DMS153 treated with DMSO at 0.1 percent for 48 hours (cell line): ENCODE measurements around the gene XPC.

ENCODE experiments used
- DNase-seq: peaks from one replicate; lab custom pipeline; 2025; ENCODE audit not compliant: unreplicated experiment; lab: John Stamatoyannopoulos, UW

XPC gene

GRCh38 chr3:14137004-14137403, 41.4 kb downstream of the XPC start:
- DNase-seq, result no peak

- no peak for DNase-seq
These were observed 42.8 kb downstream of the XPC start for GRCh38 chr3:14135581-14135980.

DNA sequence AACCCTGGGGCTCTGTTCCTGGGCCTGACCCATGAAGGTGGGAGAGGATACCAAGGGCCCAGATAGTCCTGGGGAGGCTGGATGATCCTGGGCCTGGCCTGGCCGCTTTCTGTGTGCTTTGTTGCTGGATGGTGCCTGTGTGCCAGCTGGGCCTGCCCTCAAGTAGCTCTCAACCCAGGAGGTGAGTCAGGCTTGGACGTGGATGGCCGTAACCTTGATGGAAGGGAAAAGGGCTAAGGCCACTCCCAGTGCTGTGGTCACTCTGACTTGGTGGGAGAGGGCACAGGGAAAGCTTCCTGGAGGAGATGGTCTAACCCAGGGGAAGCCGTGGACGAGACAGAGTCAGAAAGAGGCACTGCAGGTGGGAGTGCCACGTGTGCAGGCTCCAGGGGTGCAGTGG, 44.1 kb downstream of the XPC start:
- DNase-seq, result no peak

GRCh38 chr3:14133876-14134275, 44.5 kb downstream of the XPC start:
- DNase-seq, result no peak

DNA sequence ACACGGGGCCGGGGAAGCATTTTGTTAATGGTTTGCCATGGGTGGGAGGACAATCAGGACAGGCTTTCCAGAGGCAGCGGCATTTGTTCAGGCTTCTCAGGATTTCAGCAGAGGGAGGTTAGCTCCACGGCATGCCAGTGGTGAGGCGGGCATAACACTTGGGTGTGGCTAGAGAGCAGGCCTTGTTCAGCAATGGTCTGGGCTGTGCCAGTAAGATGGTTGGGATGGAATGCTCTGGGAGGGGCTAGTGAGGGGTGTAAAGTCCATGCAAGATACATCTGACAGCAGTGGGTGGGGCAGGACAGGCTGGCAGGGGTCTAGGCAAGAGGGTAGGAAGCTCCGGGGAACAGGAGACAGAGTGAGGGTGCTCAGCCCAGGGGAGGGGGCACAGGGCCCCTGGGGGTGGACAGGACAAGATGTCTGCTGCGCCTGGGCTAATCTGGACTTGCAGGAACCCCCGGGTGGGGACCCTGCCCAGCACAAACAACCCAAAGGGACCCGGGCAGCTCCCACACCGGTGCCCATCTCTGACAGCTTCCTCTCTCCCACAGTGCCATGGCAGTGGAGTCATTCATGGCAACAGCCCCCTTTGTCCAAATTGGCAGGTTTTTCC, 45.1 kb downstream of the XPC start:
- DNase-seq, result no peak

DNA sequence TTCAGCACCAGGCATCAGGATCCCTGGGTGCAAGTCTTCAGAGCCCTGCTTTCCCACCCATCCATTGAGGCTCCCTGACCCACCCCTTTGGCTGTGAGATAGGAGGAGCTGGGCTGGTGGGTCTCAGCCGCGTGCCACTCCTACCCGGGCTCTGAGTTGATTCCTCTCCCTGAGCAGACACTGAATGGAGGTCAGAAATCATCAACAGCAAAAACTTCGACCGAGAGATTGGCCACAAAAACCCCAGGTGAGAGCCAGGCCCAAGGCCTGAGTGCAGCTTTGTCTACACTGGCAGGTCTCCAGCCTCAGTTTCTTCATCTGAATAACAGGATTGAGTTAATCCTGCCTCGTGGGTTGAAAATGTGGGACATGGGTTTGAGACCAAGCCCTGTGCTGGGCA, 45.7 kb downstream of the XPC start:
- no peak for DNase-seq

- no peak for DNase-seq
These were observed 46.3 kb downstream of the XPC start for GRCh38 chr3:14132120-14132519.

- no peak for DNase-seq
These were observed 47.3 kb downstream of the XPC start for GRCh38 chr3:14131134-14131533.

GRCh38 chr3:14130707-14131106, 47.7 kb downstream of the XPC start:
- DNase-seq, result no peak

GRCh38 chr3:14130230-14130629, 48.2 kb downstream of the XPC start:
- no peak for DNase-seq

- no peak for DNase-seq
These were observed 49.1 kb downstream of the XPC start for GRCh38 chr3:14129296-14129695.

DNA sequence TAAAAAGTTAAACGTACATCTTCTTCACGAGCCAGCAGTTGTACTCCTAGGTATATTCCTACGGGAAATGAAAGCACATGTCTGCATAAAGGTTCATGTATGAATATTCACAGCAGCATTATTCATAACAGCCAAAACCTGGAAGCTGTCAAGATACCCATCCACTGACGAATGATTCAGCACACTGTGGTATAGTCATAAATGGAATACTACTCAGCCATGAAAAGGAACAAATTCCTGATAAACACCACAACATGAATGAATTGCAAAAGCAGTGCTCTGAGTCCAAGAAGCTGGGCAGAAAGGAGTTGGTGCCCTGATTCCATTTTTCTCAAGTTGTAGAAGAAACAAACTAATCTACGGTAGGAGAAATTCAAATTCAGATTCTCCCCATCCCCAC, 49.7 kb downstream of the XPC start:
- no peak for DNase-seq

GRCh38 chr3:14127516-14128161, 50.8 kb downstream of the XPC start:
- DNase-seq, result no peak

GRCh38 chr3:14126887-14127505, 51.4 kb downstream of the XPC start:
- no peak for DNase-seq

DNA sequence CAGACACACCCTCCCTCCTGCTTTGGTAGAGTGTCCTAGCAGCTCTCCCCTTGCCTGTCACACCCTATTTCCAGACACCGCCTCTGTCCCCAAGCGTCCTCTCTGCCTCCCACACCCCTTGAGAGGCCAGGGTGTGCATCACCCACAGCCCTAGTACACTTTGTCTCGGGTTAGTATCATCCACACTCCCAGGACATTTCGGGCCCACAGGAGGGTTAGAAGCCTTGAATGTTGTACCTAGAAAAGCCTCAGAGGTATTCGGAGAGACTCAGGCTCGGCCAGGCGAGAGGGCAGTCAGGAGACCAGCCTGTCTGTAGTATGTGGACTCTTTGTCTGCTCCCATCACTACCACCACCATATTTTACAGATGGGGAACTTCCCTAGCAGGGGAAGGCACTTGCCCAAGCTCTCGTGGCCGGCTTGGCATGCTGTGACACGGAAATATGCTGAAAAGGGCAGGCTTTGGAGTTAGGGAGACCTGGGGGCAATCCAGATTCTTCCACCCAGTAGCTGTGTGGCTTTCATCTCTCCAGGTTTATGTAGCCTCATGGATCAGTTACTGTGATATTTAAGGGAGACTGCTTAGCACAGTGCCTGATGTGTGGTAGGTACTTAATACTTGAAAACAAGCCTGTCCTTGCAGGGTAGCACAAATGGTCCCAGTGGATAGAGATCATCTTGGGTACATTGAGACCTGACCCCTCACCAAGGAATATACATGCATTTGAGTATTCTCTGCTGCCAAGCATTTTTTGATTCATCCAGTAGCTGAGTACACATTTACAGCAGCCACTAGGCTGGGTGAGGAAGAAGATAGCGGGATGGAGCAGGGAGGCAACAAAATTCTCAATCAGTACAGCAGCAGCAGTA, 52.1 kb downstream of the XPC start:
- no peak for DNase-seq

DNA sequence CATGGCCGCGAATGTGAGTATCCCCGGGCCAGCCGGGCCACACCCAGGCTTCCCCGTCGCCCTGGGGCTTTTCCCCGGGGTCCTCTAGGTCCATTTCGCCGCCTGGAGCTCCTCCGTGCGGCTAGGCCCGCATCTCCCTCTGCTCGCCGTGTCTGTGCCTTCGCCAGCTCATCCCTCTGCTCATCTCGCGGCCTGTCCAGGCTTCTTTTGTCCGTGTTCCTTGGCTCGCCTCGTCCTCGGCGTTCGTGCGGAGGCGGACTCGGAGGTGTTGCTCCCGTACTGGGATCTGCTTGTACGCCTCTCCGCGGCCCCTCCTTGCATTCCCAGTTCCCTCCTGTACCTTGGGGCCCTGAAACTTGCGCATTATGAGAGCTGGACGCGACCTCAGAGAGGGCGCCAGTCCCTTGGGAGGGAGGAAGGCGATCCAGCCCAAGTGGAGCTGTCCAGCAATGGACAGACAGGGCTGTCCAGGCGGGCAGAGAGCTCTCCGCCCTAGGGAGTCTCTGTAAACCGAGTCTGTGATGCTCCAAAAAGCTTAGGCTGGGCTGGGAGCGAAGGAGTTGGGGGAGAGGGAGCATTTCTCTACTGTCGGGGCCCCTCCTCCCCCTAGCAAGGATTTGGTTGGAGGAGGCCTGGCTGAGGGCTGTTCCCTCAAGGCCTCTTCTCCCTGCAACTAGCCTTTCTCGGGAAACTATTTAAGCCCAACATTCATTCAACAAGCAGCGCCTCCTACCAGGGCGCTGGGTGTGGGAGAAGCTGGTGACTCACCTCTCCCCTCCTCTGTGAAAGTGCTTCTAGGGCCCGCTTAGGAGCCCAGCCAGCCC, 53.0 kb downstream of the XPC start:
- no peak for DNase-seq

DNA sequence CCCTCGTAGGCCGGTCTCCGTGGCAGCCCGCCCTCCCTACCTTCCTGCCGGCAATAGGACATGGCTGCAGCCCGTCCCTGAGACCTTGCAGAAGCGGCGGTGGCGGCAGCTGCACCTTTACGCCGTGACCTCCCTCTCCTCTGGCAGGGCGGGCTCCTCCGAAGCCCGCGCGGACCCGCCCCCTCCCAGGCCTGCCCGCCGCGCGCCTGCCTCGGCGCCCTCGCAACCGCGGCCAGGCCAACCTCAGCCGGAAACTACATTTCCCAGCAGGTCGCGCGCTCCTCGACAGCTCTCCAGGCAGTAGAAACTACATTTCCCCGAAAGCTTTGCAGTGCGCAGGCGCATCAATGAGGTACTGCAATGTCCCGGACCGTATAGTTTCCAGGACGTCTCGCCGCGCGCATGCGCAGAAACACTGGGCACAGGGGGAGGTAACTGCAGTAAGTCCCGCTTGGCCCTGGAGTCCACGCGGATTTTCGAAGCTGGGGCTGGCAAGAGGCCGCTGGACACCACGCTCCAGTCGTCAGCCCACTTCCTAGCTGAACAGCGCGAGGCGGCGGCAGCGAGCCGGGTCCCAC, 53.7 kb downstream of the XPC start, which contains the start of the genes CHCHD4 and TMEM43:
Gene CHCHD4 (minus strand): TSS at position 256 of the 578 bp plus-strand sequence. CDS start 194 bp downstream, at position 62.
Gene TMEM43 (plus strand): TSS at position 438 of the 578 bp plus-strand sequence. CDS start 142 bp downstream, outside the sequence.
- DNase-seq, result peak; percentile 73

DNA sequence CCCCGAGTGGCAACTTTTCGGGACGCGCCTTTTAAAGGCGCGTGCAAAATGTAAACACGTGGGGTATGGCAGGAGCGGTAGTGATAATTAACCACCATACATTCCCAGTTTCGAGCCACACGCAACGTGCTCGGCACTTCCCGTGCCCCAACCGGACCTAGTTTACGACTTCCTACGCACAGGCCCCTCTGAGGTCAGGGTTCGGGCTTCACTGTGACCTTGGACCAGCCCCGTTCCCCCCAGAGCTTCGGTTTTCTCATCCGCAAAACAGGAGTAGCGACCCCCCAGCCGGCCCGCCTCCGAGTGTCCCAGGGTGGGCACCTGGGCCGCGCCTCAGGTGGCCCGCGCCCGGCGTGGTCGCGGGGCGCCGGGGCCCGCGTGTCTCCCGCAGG, 54.2 kb downstream of the XPC start:
- no peak for DNase-seq

DNA sequence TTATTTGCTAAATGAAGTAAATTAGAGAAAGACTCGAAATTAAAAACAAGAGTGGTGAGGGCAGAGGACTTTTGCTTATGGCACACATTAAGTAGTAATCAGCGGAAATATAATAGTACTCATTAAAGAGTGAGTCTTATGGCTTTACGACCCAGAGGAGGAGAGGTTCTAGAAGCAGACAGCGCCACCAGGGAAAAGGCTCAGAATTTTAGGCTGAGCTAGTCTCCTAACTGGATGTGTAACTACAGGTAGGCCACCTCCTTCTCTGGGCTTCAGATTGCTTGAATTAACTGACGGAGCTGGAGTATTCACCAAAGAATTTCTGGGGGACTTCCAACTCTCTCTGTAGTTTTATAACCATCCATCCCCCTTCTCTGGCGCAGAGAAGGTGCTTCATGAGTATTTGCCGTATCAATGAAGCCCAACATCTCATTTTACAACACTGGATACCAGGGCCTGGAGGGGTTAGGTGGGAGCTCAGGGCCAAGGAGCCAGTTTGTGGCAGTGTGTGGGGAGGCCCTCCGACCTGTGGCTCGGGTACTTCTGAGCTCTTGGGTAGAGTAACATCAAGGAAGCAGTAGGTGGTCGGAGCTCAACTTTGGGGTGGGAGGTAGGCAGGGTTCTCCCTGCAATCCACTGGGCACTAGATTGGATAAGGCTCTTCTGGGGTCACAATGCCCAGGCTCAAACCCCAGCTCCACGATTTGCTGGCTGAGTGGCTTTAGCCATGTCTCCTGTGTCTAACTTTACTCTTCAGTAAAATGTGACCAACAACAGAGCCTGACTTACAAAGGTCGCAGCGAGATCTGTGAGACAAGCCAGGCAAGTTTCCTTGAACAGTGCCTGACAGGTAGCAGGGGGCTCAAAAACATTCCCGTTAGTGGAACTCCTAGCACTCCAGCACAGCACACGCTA, 54.8 kb downstream of the XPC start:
- no peak for DNase-seq
